SK-N-SH treated with all-trans-retinoic acid at 6 μM for 48 hours (cell line): ENCODE data around the gene POU2F3.

Source experiments
- ARNTL ChIP-seq: fragments of 450-650 bp; formaldehyde crosslinking; IDR thresholded peaks from 2 replicates; pipeline ENCODE4 v1.5.0; 2020; ENCODE audit warnings: low read depth, mild to moderate bottlenecking, moderate library complexity, borderline replicate concordance
- BACH2 ChIP-seq: fragments of 250-450 bp; sonication (Bioruptor Pico); IDR thresholded peaks from 2 replicates; pipeline ENCODE4 v1.9.0; 2021; ENCODE audit warnings: mild to moderate bottlenecking, borderline replicate concordance
- CSDC2 ChIP-seq: fragments of 250-450 bp; sonication (Bioruptor Pico); IDR thresholded peaks from 2 replicates; pipeline ENCODE4 v1.5.0; 2020; ENCODE audit warnings: mild to moderate bottlenecking, moderate library complexity
- GLIS3 ChIP-seq: fragments of 250-450 bp; sonication (Bioruptor Pico); IDR thresholded peaks from 2 replicates; pipeline ENCODE4 v1.5.0; 2020; ENCODE audit warnings: mild to moderate bottlenecking, moderate library complexity
- ISL1 ChIP-seq: fragments of 250-450 bp; sonication (Bioruptor Pico); IDR thresholded peaks from 2 replicates; pipeline ENCODE4 v2.1.2; 2022; ENCODE audit warnings: mild to moderate bottlenecking, moderate library complexity
- SNAI2 ChIP-seq: fragments of 250-450 bp; sonication (Bioruptor Pico); IDR thresholded peaks from 2 replicates; pipeline ENCODE4 v1.5.0; 2020; ENCODE audit warnings: mild to moderate bottlenecking, moderate library complexity
- TCF4 ChIP-seq: fragments of 250-450 bp; sonication (Bioruptor Pico); IDR thresholded peaks from 2 replicates; pipeline ENCODE4 v1.8.0; 2021; ENCODE audit warnings: mild to moderate bottlenecking, moderate library complexity, borderline replicate concordance
- TSHZ2 ChIP-seq: fragments of 250-450 bp; sonication (Bioruptor Pico); IDR thresholded peaks from 2 replicates; pipeline ENCODE4 v1.5.0; 2020; ENCODE audit warnings: mild to moderate bottlenecking, moderate library complexity
- ZFP3 ChIP-seq: fragments of 250-450 bp; sonication (Bioruptor Pico); IDR thresholded peaks from 2 replicates; pipeline ENCODE4 v1.5.0; 2020; ENCODE audit warnings: mild to moderate bottlenecking, moderate library complexity
- ZFP30 ChIP-seq: fragments of 450-650 bp; formaldehyde crosslinking; IDR thresholded peaks from 2 replicates; pipeline ENCODE4 v1.5.0; 2022; ENCODE audit warnings: mild to moderate bottlenecking, moderate library complexity
- TF ChIP-seq, protein P1 (sequence below): fragments of 250-450 bp; sonication (Bioruptor Pico); IDR thresholded peaks from 2 replicates; pipeline ENCODE4 v1.8.0; 2020; ENCODE audit warnings: mild to moderate bottlenecking, moderate library complexity, borderline replicate concordance
- TF ChIP-seq, protein P2 (sequence below): fragments of 250-450 bp; sonication (Bioruptor Pico); IDR thresholded peaks from 2 replicates; pipeline ENCODE4 v1.5.1; 2021; ENCODE audit warnings: mild to moderate bottlenecking, moderate library complexity

GRCh38 chr11:120191058-120191457 lies 48.9 kb upstream of the POU2F3 start:
- TF ChIP-seq ISL1 (CRISPR knock-in tag) (no peak), ARNTL (CRISPR knock-in tag) (no peak), CSDC2 (CRISPR knock-in tag) (no peak), ZFP3 (no peak), TCF4 (CRISPR knock-in tag) (no peak), BACH2 (CRISPR knock-in tag) (no peak), SNAI2 (CRISPR knock-in tag) (no peak), TSHZ2 (no peak), ZFP30 (CRISPR knock-in tag) (no peak), GLIS3 (no peak)
- TF ChIP-seq, protein P1, sequence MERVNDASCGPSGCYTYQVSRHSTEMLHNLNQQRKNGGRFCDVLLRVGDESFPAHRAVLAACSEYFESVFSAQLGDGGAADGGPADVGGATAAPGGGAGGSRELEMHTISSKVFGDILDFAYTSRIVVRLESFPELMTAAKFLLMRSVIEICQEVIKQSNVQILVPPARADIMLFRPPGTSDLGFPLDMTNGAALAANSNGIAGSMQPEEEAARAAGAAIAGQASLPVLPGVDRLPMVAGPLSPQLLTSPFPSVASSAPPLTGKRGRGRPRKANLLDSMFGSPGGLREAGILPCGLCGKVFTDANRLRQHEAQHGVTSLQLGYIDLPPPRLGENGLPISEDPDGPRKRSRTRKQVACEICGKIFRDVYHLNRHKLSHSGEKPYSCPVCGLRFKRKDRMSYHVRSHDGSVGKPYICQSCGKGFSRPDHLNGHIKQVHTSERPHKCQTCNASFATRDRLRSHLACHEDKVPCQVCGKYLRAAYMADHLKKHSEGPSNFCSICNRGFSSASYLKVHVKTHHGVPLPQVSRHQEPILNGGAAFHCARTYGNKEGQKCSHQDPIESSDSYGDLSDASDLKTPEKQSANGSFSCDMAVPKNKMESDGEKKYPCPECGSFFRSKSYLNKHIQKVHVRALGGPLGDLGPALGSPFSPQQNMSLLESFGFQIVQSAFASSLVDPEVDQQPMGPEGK (CRISPR knock-in tag) = no peak
- TF ChIP-seq, protein P2, sequence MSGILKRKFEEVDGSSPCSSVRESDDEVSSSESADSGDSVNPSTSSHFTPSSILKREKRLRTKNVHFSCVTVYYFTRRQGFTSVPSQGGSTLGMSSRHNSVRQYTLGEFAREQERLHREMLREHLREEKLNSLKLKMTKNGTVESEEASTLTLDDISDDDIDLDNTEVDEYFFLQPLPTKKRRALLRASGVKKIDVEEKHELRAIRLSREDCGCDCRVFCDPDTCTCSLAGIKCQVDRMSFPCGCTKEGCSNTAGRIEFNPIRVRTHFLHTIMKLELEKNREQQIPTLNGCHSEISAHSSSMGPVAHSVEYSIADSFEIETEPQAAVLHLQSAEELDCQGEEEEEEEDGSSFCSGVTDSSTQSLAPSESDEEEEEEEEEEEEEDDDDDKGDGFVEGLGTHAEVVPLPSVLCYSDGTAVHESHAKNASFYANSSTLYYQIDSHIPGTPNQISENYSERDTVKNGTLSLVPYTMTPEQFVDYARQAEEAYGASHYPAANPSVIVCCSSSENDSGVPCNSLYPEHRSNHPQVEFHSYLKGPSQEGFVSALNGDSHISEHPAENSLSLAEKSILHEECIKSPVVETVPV (CRISPR knock-in tag) = no peak
